HG03469 (cell line): ENCODE data around the gene HDAC9.

ENCODE experiments used
- ATAC-seq: cut with Tn5 transposase; IDR thresholded peaks from one replicate; pipeline ENCODE4 v1.9.1; 2021; ENCODE audit warnings: mild to moderate bottlenecking, moderate library complexity, moderate number of reproducible peaks; ENCODE audit not compliant: unreplicated experiment

Gene HDAC9

DNA sequence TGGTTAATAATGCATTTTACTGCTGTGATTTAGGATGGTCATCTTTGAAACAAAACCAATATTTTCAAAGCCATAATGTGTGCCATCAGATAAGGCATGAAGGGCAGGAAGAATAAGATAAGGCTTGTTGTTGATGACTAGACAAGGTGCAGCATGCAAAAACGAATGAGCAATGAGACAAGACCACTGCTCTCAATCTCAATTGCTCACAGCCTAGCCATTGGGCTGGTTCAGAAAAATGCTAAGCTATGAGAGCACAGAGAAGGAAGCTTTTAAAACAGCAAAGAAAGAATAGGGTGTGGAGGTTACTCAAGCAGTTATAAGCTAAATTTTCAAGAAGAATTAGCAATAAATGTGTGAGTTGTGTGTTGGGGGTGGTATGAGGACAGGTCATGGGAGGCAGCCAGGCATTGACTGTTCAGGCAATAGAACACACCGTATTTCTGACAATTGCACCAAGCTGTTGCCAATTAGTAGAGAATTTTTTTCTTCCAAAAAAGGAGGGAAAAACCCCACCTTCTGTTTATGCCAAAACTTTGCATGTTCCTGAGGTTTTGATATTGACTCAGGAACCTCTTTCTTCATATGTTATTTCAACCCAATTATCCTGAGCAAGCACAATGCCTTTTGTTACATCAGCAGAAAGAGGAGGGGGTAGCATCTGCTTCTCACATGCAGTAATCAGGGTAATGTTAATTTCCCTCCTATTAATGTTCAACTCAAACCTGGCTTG lies 276.5 kb downstream of the HDAC9 start:
- no peak for ATAC-seq

- ATAC-seq: no peak
Measured at GRCh38 chr7:18772567-18772965, 277.0 kb downstream of the HDAC9 start.

DNA sequence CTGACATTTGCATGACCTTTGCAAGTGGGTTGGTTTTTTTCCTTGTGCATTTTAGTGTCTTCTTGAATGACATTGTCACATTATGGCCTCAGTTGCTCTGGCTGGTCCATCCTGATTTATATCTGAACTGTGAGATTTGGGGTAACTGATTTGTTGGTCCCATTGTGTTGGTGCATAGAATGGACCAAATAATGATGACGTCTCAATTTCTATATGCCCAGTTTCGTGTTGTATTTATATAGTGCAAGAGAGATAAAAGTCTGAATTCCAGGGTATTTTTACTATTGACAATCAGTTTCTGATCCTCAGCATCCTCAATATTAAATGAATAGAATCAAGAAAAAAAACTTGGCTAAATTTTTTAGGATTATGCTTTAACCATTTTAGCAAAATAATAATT lies 281.8 kb downstream of the HDAC9 start:
- ATAC-seq: no peak

DNA sequence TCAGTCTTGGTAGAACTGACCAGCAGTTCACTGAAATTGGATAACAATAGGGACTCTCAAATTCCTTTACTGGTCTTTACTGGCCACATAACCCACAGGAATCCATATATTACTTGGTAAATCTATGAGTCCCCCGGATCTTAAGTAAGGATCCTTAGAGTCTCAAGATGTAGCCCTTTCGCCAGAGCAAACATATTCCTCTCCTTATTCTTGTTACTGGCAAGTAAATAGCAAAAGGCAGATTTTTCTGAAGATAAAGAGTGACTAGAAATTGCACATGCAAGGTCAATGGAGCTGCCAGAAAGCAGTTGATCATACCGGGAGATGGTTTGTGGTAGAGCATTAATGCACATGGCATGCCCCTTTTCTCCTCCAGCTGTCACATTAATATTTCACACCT lies 283.0 kb downstream of the HDAC9 start:
- ATAC-seq: no peak

- ATAC-seq: no peak
Measured at GRCh38 chr7:18780266-18780665, 284.7 kb downstream of the HDAC9 start.

- no peak for ATAC-seq
Measured at GRCh38 chr7:18780938-18781337, 285.4 kb downstream of the HDAC9 start.

DNA sequence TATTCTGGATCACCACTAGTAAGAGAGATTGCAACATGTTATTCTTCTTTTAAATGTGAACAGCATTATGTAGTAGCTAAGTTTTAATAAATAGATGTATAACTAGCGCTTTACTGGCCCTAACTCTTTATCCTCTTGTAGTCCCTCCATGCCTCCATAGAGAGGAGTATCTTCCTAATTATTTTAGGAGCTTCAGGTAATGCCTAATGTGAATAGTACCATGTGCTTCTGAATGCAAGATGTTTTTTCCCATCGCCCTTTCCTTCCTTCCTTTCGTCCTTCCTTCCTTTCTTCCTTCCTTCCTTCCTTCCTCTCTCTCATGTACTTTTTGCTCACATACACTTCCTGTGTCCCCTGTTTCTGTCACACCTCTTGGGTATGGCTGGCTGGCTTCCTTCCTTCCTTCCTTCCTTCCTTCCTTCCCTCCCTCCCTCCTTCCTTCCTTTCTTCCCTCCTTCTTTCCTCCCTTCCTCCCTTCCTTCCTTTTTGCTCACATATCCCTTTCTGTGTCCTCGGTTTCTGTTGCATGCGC lies 290.7 kb downstream of the HDAC9 start:
- no peak for ATAC-seq

DNA sequence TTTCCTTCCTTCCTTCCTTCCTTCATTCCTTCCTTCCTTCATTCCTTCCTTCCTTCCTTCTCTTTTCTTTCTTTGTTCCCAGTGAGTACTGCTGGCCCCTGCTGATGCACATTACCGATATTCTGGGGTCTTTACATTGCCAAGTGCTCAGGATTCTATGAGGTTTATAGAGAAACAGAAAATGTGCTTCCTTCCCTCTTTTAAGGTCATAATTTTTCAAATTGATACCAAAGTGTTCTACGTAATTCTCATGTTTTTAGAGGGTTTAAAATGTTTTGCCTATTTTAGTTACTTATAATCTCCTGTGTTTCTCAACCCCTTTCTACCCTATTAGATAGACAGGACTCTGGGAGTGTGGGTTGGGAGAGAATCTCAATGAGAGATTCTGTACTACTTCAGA lies 291.2 kb downstream of the HDAC9 start:
- ATAC-seq: no peak

DNA sequence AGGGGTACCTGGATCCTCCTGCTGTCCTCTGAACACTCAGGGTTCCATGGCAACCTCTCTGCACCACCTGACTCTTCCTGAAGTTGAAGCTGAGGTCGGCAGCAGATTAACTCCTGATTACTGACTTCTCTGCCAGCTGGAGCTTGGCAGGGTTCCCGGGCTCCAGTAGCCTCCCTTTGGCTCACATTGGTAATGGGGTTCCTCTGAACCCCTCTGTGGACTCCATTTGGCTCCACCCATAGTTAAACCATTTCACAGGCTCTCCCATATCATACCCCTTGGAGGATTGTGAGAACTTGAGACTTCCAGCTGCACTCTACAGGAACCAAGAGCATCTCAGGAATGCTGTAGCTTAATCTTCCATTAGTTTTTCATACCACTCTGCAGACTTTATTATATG lies 292.5 kb downstream of the HDAC9 start:
- no peak for ATAC-seq

DNA sequence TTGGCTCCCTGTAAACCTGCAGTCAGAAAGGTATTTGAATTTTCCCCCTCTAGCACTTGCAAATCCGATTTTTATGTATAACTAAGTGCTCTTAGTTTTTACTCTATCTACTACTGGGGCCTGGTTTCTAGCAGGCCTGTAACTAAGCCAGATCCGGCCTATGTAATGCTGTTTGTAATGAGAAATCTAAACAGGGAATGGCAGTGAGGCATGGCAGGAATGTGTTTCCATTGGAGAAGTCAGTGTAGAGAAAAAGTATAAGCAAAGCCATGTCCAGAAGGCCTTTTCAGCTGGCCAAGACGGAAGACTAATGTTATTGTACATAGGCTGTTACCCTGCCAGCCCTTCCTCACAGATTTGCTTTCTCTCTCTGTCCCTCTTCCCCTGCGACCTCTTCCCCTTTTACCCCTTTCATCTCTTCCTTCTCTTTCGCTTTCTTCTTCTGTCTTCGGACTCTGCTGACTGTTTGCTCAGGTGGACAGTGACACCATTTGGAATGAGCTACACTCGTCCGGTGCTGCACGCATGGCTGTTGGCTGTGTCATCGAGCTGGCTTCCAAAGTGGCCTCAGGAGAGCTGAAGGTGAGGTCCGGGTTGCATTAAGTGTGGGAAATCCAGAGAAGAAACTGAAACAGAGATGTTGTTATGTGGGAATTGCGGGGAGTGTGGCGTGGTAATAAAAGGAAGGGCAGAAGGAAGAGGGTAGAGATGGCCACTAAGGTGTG lies 297.5 kb downstream of the HDAC9 start:
- no peak for ATAC-seq

GRCh38 chr7:18796216-18796615 lies 300.7 kb downstream of the HDAC9 start:
- ATAC-seq: no peak

DNA sequence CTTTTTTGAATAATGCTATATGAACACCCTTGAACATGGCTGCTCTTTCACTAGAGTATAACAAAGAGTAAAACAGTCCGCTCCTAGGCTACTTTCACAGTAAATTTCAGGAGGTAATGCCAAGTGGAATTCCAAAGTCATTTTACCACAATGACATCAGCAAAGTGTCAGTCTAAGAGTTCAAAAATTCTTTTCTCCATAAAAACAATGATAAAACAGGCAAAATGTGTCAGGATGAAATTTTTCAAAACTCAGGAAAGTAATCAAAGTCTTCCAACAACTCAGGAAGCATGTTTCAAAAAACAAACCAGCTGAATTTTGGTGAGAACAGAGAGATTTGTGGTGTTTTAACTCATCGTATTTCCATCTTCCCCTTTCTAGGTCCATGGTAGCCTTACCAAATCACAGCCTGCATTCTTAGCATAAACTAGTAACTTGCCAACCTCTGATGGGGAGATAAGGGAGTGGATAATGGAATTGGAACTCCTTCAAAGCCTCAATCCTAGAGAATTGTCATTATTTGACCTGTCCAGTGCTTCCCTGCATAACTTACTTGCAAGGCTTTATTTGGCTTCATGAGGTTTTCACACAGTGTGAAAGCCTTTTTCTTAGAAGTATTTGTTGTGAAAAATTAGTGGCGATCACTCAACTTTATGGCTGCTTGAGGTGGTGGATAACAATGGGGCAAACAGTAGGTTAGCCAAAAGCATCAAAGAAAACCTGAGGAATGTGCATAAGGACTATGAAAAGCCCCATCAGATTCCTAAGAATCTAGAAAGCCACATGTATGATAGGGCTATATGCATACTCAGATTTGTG lies 302.7 kb downstream of the HDAC9 start:
- no peak for ATAC-seq

DNA sequence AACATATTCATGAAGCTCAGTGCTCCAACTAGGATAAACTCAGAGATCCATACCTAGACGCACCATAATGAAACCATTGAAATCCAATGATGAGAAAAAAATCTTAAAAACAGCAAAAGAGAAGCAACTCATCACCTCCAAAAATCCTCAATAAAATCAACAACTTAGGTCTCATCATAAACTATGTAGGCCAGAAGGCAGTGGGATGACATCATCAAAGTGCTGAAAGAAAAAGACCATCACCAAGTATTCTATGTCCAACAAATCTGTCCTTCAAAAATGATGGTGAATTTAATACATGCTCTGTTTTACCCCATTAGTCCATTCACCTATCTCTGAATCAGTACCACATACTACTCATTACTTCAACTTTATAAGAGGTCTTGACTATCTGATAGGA lies 304.4 kb downstream of the HDAC9 start:
- no peak for ATAC-seq

- no peak for ATAC-seq
Measured at GRCh38 chr7:18803923-18804322, 308.4 kb downstream of the HDAC9 start.

DNA sequence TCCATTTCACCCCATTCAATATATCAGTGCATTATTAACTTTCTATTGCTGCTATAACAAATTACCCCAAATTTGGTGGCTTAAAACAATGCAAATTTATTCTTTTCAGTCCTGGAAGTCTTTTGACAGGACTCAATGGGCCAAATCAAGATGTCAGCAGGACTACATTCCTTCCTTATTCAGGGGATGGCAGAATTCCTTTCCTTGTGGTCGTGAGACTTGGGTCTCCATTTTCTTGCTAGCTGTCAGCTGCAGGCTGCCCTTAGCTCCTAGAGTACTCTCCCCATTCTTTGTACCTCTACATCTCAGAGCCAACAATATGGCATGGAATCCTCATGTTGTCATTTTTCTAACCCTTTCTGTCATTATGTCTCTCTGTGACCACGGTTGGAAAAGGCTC lies 310.6 kb downstream of the HDAC9 start:
- ATAC-seq: no peak

DNA sequence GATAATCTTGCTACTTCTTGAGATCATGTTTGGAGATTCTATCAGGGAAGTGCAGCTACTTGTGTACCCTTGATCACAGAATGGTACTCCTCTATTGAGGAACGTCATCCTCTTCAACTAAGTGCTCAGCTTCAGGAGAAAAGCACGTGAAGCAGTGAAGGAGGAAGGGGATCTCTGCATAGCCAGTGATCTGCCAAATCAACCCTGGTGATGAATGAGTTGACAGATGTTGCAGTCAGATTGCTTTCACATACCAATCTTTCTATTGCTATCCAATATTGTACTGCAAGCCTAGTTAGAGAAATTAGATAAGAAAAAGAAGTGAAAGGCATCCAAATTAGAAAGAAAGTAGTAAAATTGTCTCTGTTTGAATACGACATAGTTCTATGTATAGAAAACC lies 312.5 kb downstream of the HDAC9 start:
- ATAC-seq: no peak

GRCh38 chr7:18815261-18815960 lies 319.9 kb downstream of the HDAC9 start:
- no peak for ATAC-seq

GRCh38 chr7:18820981-18821380 lies 325.4 kb downstream of the HDAC9 start:
- ATAC-seq: no peak

- ATAC-seq: no peak
Measured at GRCh38 chr7:18821554-18821953, 326.0 kb downstream of the HDAC9 start.

DNA sequence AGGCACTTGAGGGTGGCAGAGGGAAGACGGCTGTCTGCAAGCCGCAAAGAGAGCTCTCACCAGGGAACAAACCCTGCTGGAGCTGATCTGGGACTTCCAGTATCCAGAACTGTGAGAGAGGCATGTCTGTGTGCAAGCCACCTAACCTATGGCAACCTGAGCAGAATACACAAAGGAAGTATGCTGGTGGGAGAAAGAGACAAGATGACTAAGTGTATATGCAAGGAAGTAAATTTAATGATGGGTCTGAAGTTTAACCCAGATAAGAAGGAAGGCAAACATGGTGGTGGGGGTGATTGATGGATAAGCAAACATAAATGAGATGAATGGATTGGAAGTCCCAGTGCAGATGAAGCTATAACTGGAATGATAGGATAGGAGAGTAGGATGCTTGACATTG lies 328.6 kb downstream of the HDAC9 start:
- no peak for ATAC-seq
